ENCODE results near the gene SHISA5.

GRCh38 chr3:48470286-48470685, 33.7 kb downstream of the SHISA5 start:
- no peak for TF ChIP-seq POLR2A (IDR thresholded peaks at IDR 0.05)
- no peak for TF ChIP-seq CTCF (IDR thresholded peaks at IDR 0.05)

All from right lobe of liver (tissue), 4 donors.